Cardiac fibroblast (primary cell): Measurements from ENCODE around the gene GIPR.
A peak's percentile ranks its signal among the peaks of the same experiment; 100 is the strongest.

Source experiments
- DNase-seq, 2 donors: peaks; one replicate each; pipeline versions ENCODE4 v3.0.0 to v3.0.0-alpha.2; 2010; ENCODE audit warnings: low read depth in 2 of 2
- H3K4me3 ChIP-seq, 2 donors: replicated peaks in 1 of 2; 1 replicate in 1 of 2; 2 replicates in 1 of 2; pipeline ENCODE4 v1.5.1; 2011; ENCODE audit warnings: low read depth in 2 of 2, low read length in 2 of 2, mild to moderate bottlenecking in 2 of 2, moderate library complexity in 1 of 2
- TF ChIP-seq, protein P1 (sequence below): IDR thresholded peaks from one replicate; pipeline ENCODE4 v1.5.1; 2011; ENCODE audit warnings: low read depth, mild to moderate bottlenecking, low read length, inconsistent platforms

The GIPR gene

GRCh38 chr19:45663800-45664199 is 4.2 kb upstream of the GIPR start:
- TF ChIP-seq, protein P1, sequence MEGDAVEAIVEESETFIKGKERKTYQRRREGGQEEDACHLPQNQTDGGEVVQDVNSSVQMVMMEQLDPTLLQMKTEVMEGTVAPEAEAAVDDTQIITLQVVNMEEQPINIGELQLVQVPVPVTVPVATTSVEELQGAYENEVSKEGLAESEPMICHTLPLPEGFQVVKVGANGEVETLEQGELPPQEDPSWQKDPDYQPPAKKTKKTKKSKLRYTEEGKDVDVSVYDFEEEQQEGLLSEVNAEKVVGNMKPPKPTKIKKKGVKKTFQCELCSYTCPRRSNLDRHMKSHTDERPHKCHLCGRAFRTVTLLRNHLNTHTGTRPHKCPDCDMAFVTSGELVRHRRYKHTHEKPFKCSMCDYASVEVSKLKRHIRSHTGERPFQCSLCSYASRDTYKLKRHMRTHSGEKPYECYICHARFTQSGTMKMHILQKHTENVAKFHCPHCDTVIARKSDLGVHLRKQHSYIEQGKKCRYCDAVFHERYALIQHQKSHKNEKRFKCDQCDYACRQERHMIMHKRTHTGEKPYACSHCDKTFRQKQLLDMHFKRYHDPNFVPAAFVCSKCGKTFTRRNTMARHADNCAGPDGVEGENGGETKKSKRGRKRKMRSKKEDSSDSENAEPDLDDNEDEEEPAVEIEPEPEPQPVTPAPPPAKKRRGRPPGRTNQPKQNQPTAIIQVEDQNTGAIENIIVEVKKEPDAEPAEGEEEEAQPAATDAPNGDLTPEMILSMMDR = no peak
- no peak overlapping the region for H3K4me3 ChIP-seq
- no peak for DNase-seq

DNA sequence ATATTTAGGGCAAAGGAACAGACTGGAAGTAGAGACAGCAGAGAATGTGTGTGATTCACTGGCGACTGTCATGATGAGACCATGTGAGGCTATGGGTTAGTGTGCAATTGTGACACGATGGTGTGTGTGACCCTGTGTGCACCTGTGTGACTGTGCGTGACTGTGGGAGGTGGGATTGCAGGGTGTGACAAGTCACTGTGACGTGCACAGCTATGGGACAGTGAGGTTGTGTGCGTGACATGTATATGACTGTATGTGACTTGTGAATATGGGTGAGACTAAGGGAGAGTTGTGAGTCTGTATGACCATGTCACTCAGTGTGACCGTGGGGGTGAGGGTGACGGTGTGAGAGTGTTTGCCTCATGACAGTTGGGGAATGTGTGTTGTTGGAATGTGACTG is 3.4 kb upstream of the GIPR start:
- no peak overlapping the region for H3K4me3 ChIP-seq
- TF ChIP-seq, protein P1 = no peak
- DNase-seq = no peak

DNA sequence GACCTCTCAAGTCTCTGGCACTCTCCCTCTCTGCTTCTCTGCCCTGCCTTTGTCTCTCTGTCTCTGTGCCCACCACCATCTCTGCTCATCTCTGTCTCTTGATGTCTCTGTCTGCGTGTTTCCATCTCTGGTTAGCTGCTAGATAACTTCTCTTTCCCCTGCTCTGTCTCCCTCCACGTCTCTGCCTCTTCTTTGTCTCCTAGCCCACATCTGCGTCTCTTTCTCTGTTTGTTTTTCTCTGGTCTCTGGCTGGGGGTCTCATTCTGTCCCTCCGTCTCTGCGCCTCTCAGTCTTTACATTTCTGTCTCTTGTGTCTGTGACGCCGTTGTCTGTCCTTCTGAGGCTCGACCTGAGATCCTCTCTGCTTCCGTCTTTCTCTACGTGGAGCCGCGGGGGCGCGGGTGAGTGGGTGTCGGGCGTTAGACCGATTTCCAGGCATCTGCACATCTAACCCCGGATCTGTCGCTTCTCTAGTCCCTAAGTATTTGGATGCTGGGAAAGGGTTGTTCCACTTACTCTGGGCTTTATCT is 386 bp downstream of the GIPR start:
- H3K4me3 ChIP-seq = peak overlapping the region; percentile 34 to 40
- DNase-seq = no peak

DNA sequence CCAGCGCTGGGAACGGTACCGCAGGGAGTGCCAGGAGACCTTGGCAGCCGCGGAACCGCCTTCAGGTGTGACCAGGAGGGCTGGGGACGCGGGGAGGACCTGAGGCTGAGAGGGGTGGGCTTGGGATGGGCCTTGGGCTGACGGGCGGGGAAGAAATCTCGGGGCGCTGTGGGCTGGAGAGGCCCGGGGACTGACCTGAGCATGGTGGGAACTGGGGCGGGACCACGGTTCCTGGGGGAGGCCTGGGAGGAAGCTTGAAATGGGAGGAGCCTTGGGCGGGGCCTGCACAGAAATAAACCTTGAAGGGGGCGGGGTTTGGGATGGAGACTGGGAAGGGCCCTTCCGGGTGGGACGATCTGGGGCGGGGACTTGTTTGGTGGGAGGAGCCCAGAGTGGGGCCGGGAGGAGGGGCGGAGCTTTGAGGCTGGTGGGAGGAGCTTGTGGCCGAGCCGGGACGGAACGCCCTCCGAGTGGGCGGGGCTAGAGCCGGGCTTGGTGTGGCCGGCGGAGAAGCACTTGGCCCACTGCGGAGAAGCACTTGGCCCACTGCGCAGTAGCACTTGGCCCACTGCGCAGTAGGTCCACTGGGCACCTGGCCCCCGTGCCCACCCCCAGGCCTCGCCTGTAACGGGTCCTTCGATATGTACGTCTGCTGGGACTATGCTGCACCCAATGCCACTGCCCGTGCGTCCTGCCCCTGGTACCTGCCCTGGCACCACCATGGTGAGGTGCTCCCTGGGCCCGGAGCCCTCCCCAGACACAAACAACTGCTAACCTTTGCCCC is 2.8 kb downstream of the GIPR start:
- DNase-seq = peak; percentile 74 to 88
- H3K4me3 ChIP-seq = peak overlapping the region; percentile 21 to 24
- TF ChIP-seq, protein P1 = no peak

More for the DNA sequence above, 386 bp downstream of the GIPR start:
- TF ChIP-seq, protein P1 = no peak

DNA sequence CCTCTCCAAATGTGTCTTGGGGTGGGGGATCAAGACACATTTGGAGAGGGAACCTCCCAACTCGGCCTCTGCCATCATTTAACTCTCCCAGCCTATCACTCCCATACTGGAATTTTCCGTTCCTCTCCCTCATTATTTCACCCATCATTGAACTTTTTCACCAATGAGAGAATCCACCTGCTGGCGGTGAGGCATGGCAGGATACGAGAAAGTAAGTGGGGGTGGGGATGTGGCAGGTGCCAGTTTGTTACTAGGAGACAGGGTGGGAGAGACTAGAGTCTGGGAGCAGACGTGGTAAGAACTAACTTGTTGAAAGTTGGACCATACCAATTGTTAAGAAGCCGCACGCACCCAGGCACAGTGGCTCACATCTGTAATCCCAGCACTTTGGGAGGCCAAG is 6.9 kb downstream of the GIPR start:
- TF ChIP-seq, protein P1 = no peak
- no peak for DNase-seq
- H3K4me3 ChIP-seq = no peak overlapping the region

DNA sequence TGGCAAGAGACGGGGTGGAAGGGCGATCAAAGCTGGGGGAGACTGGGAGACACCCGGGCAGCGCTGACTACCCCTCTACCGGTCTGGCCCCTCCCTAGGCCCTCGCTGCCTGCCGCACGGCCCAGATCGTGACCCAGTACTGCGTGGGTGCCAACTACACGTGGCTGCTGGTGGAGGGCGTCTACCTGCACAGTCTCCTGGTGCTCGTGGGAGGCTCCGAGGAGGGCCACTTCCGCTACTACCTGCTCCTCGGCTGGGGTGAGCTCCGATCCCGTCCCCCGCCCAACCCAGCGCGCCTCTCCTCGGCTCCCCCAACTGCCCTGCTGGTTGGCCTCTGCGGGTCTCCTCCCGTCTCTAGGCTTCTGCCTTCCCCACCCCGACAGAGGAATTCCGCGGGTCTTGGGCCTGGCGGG is 8.8 kb downstream of the GIPR start:
- DNase-seq = no peak
- peak overlapping the region in 1 of 2 donors; percentile 39 for H3K4me3 ChIP-seq

More for the DNA sequence above, 8.8 kb downstream of the GIPR start:
- TF ChIP-seq, protein P1 = no peak
